ENCODE measurements around the gene TTC13. TPM values are rescaled to one million over a fixed set of nuclear protein-coding genes. Genes with fewer than 3 reads are reported as not detected.

The TTC13 gene
- total and polyA plus RNA-seq, 7 donors: 3.0 to 19.7 (median 13.6) TPM

DNA sequence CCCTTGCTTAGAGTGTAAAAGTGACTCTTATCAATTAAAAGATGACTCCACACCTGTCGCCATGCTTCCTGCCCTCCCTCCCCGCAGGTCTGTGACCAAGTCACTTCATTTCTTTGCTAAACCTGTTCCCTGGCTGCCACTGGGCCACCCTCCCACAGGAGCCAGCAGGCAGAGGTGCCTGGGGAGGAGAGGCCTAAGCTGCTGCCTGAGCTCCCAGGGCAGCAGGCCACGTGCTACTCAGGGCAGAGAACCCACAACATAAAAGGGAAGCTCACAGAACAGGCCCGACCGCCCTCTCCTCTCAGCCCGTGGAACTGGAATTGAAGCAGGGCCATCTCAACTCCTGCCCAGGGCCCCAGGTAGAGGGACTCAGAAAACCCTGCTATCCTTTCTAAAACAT is 115.2 kb downstream of the TTC13 start:
- 25 to 48% methylated on average over 6 of the region's 6 CpGs for WGBS, 2 donors

DNA sequence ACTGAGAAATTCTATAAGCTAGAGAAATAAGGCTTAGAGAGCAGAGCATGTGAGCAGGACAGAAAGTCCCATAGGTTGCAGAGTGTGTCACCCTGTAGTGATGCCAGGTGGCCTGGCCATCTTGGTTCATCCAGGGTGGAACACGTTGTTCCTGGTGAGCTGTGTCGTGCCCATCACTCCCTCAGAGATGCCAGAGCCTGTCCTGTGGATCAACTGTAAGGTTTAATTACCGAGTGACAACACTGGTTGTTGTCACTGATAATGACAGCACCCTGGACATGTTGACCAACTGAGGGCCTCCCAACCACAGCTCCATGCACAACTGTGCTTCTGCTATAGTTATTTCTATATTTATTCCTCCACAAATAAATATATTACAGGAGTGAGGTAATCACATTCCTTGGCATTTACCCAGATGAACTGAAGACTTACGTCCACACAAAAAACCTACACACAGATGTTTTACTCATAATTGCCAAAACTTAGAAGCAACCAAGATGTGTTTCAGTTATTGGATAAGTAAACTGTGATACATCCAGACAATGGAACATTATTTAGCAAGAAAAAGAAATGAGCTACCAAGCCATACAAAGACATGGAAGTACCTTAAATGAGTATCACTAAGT is 116.6 kb downstream of the TTC13 start:
- intact Hi-C loops (cut with DNase I): no loop called here
- TF ChIP-seq, protein P1, sequence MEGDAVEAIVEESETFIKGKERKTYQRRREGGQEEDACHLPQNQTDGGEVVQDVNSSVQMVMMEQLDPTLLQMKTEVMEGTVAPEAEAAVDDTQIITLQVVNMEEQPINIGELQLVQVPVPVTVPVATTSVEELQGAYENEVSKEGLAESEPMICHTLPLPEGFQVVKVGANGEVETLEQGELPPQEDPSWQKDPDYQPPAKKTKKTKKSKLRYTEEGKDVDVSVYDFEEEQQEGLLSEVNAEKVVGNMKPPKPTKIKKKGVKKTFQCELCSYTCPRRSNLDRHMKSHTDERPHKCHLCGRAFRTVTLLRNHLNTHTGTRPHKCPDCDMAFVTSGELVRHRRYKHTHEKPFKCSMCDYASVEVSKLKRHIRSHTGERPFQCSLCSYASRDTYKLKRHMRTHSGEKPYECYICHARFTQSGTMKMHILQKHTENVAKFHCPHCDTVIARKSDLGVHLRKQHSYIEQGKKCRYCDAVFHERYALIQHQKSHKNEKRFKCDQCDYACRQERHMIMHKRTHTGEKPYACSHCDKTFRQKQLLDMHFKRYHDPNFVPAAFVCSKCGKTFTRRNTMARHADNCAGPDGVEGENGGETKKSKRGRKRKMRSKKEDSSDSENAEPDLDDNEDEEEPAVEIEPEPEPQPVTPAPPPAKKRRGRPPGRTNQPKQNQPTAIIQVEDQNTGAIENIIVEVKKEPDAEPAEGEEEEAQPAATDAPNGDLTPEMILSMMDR (IDR thresholded peaks at IDR 0.05): no peak
- no peak for TF ChIP-seq EP300 (IDR thresholded peaks at IDR 0.05)
- TF ChIP-seq POLR2A (IDR thresholded peaks at IDR 0.05): no peak
- peak in 1 of 4 donors; percentile 24 for TF ChIP-seq POLR2AphosphoS5 (IDR thresholded peaks at IDR 0.05)
- Histone ChIP-seq H3K4me1 (peaks cover 0 to 97% (median 90%) of the 10 kb centered on the region in 4 donors), H3K27me3 (no peaks in the 10 kb centered on the region), H3K36me3 (no peaks in the 10 kb centered on the region), H3K4me3 (no peak overlapping the region), H3K27ac (peak overlapping the region in 3 of 4 donors; percentile 15 to 95 (median 92)), H3K9me3 (no peaks in the 10 kb centered on the region)
- 90 to 91% methylated on average over 4 of the region's 4 CpGs for WGBS, 2 donors
- no peak for DNase-seq

More for the DNA sequence above, 115.2 kb downstream of the TTC13 start:
- peak overlapping the region; percentile 17 to 95 (median 57) for H3K27ac ChIP-seq
- no peak overlapping the region for H3K4me3 ChIP-seq
- no peak for DNase-seq
- H3K27me3 ChIP-seq: no peaks in the 10 kb centered on the region
- no peaks in the 10 kb centered on the region for H3K36me3 ChIP-seq
- H3K9me3 ChIP-seq: no peaks in the 10 kb centered on the region
- intact Hi-C loops (cut with DNase I): no loop called here
- H3K4me1 ChIP-seq: peaks cover 0 to 86% (median 77%) of the 10 kb centered on the region in 4 donors
- TF ChIP-seq POLR2AphosphoS5 (IDR thresholded peaks at IDR 0.05): no peak
- TF ChIP-seq, protein P1 (IDR thresholded peaks at IDR 0.05): no peak
- TF ChIP-seq EP300 (IDR thresholded peaks at IDR 0.05): no peak

DNA sequence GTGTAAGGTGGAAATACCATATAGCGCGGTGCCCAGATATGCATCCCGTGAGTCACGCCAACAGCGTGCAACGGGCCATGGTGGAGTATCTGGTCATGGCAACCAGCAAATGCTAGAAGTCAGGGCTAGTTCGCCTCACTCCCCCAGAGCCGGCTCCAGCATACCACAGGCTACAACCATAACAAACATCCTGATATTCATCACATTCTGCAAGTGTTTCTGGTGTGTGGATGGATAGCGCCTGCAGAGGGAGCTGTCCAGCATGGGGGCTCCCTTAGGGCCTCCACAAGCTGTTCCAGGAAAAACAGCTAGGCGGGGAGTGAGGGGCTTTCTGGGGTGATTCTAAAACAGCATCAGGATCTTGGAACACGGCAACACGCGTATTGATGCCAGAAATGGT is 117.2 kb downstream of the TTC13 start:
- WGBS, 2 donors: 94 to 97% methylated on average over 13 of the region's 13 CpGs
- TF ChIP-seq, protein P1 (IDR thresholded peaks at IDR 0.05): no peak
- TF ChIP-seq EP300 (IDR thresholded peaks at IDR 0.05) (no peak), POLR2A (IDR thresholded peaks at IDR 0.05) (no peak), POLR2AphosphoS5 (IDR thresholded peaks at IDR 0.05) (no peak)
- Histone ChIP-seq H3K4me1 (peaks cover 0 to 98% (median 91%) of the 10 kb centered on the region in 4 donors), H3K27ac (peak overlapping the region; percentile 15 to 95 (median 54)), H3K4me3 (no peak overlapping the region), H3K9me3 (no peaks in the 10 kb centered on the region), H3K36me3 (no peaks in the 10 kb centered on the region), H3K27me3 (no peaks in the 10 kb centered on the region)
- intact Hi-C loops (cut with DNase I): no loop called here
- no peak for DNase-seq

DNA sequence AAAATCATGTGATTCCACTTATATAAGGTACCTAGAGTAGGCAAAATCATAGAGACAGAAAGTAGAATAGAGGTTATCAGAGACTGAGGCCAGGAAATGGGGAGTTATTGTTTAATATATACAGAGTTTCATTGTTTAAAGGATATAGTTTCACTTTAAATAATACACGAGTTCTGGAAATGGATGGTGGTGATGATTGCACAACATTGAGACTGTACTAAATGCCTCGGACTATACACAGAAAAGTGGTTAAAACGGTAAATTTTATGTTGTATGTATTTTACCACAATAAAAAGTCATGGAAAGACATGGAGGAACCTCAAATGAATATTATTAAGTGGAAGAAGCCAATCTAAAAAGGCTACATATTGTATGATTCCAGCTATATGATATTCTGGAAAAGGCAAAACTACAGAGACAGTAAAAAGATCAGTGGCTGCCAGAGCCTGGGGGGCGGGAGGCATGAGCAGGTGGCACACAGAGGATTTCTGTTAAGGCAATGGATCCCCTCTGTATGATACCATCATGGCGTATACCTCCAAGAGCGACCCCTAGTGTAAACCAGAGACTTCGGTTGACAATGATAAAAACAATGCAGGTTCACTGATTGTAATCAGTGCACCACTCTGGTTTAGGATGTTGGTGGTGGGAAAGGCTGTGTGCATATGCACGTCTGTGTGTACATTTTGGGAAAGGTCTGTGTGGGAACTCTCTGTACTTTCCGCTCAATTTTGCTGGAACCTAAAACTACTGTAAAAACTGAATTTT is 117.9 kb downstream of the TTC13 start:
- TF ChIP-seq POLR2AphosphoS5 (IDR thresholded peaks at IDR 0.05) (no peak), EP300 (IDR thresholded peaks at IDR 0.05) (no peak), POLR2A (IDR thresholded peaks at IDR 0.05) (no peak)
- TF ChIP-seq, protein P1 (IDR thresholded peaks at IDR 0.05): no peak
- peaks cover 0 to 96% (median 90%) of the 10 kb centered on the region in 4 donors for H3K4me1 ChIP-seq
- no peaks in the 10 kb centered on the region for H3K27me3 ChIP-seq
- H3K9me3 ChIP-seq: no peaks in the 10 kb centered on the region
- intact Hi-C loops (cut with DNase I): no loop called here
- no peak for DNase-seq
- no peak overlapping the region for H3K4me3 ChIP-seq
- peak overlapping the region in 3 of 4 donors; percentile 16 to 92 (median 73) for H3K27ac ChIP-seq
- 85 to 88% methylated on average over 9 of the region's 9 CpGs for WGBS, 2 donors
- no peaks in the 10 kb centered on the region for H3K36me3 ChIP-seq

Data from sigmoid colon (tissue), 7 donors.